Adipocyte (in vitro differentiated cells): ENCODE data around the gene RAB23.

Experiments
- DNase-seq: peaks from one replicate; pipeline ENCODE4 v3.0.0-alpha.2; 2015; ENCODE audit warnings: low read depth
- H3K27me3 ChIP-seq: replicated peaks from 2 replicates; pipeline ENCODE4 v1.7.0; 2013; ENCODE audit warnings: mild to moderate bottlenecking, low read length, moderate library complexity; ENCODE audit not compliant: control insufficient read depth, insufficient read depth
- H3K36me3 ChIP-seq: 2 replicates; pipeline ENCODE4 v1.7.0; 2013; ENCODE audit warnings: low read length, mild to moderate bottlenecking, moderate library complexity; ENCODE audit not compliant: control insufficient read depth, insufficient read depth, severe bottlenecking
- H3K4me1 ChIP-seq: 2 replicates; pipeline ENCODE4 v1.7.0; 2013; ENCODE audit warnings: mild to moderate bottlenecking, low read length, moderate library complexity; ENCODE audit not compliant: control insufficient read depth, insufficient read depth
- H3K4me3 ChIP-seq: 2 replicates; pipeline ENCODE4 v1.7.0; 2013; ENCODE audit warnings: mild to moderate bottlenecking, low read length, moderate library complexity
- H3K9ac ChIP-seq: 2 replicates; pipeline ENCODE4 v1.7.0; 2013; ENCODE audit warnings: mild to moderate bottlenecking, low read length, moderate library complexity
- H3K9me3 ChIP-seq: 2 replicates; pipeline ENCODE4 v1.7.0; 2013; ENCODE audit warnings: mild to moderate bottlenecking, low read length, moderate library complexity; ENCODE audit not compliant: control insufficient read depth

The RAB23 gene

GRCh38 chr6:57242505-57242904 lies 20.4 kb upstream of the RAB23 start:
- Histone ChIP-seq H3K9me3 (no peaks in the 10 kb centered on the region), H3K36me3 (no peaks in the 10 kb centered on the region), H3K4me1 (peaks cover 12% of the 10 kb centered on the region), H3K9ac (peak overlapping the region; percentile 32), H3K4me3 (no peak overlapping the region), H3K27me3 (no peaks in the 10 kb centered on the region)
- DNase-seq = peak; percentile 96

- Histone ChIP-seq H3K4me3 (no peak overlapping the region), H3K9me3 (no peaks in the 10 kb centered on the region), H3K27me3 (no peaks in the 10 kb centered on the region), H3K36me3 (no peaks in the 10 kb centered on the region), H3K4me1 (peaks cover 15% of the 10 kb centered on the region), H3K9ac (no peak overlapping the region)
- DNase-seq = no peak
Observed at GRCh38 chr6:57226221-57226620, 4.1 kb upstream of the RAB23 start.

- DNase-seq = peak; percentile 62
Observed at GRCh38 chr6:57224769-57225515, 2.8 kb upstream of the RAB23 start.

GRCh38 chr6:57222743-57223077 lies 603 bp upstream of the RAB23 start:
- Histone ChIP-seq H3K4me3 (peak overlapping the region; percentile 96), H3K9ac (peak overlapping the region; percentile 94), H3K36me3 (no peaks in the 10 kb centered on the region), H3K27me3 (no peaks in the 10 kb centered on the region), H3K9me3 (no peaks in the 10 kb centered on the region), H3K4me1 (peaks cover 15% of the 10 kb centered on the region)
- DNase-seq = no peak

More at GRCh38 chr6:57224769-57225515, 2.8 kb upstream of the RAB23 start:
- Histone ChIP-seq H3K27me3 (no peaks in the 10 kb centered on the region), H3K4me3 (no peak overlapping the region), H3K9me3 (no peaks in the 10 kb centered on the region), H3K4me1 (peaks cover 15% of the 10 kb centered on the region), H3K9ac (no peak overlapping the region), H3K36me3 (no peaks in the 10 kb centered on the region)

- Histone ChIP-seq H3K9ac (peak overlapping the region; percentile 94), H3K4me3 (peak overlapping the region; percentile 96), H3K4me1 (peaks cover 21% of the 10 kb centered on the region), H3K36me3 (no peaks in the 10 kb centered on the region), H3K27me3 (no peaks in the 10 kb centered on the region), H3K9me3 (no peaks in the 10 kb centered on the region)
- peak; percentile 76 for DNase-seq
Observed at GRCh38 chr6:57221191-57221935, 744 bp downstream of the RAB23 start.

- Histone ChIP-seq H3K4me1 (peaks cover 25% of the 10 kb centered on the region), H3K4me3 (peak overlapping the region; percentile 96), H3K9ac (no peak overlapping the region), H3K36me3 (no peaks in the 10 kb centered on the region), H3K9me3 (peaks cover 1% of the 10 kb centered on the region), H3K27me3 (no peaks in the 10 kb centered on the region)
- no peak for DNase-seq
Observed at GRCh38 chr6:57220083-57220703, 1.9 kb downstream of the RAB23 start.

- Histone ChIP-seq H3K9me3 (peaks cover 3% of the 10 kb centered on the region), H3K4me1 (peaks cover 10% of the 10 kb centered on the region), H3K27me3 (no peaks in the 10 kb centered on the region), H3K36me3 (no peaks in the 10 kb centered on the region), H3K9ac (no peak overlapping the region), H3K4me3 (no peak overlapping the region)
- DNase-seq = no peak
Observed at GRCh38 chr6:57217270-57217669, 4.8 kb downstream of the RAB23 start.

GRCh38 chr6:57216235-57217101 lies 5.6 kb downstream of the RAB23 start:
- no peak for DNase-seq
- H3K4me1 ChIP-seq = peaks cover 10% of the 10 kb centered on the region
- H3K36me3 ChIP-seq = no peaks in the 10 kb centered on the region
- H3K9me3 ChIP-seq = peaks cover 3% of the 10 kb centered on the region
- no peak overlapping the region for H3K9ac ChIP-seq
- H3K4me3 ChIP-seq = no peak overlapping the region
- H3K27me3 ChIP-seq = no peaks in the 10 kb centered on the region

- Histone ChIP-seq H3K9ac (no peak overlapping the region), H3K4me3 (no peak overlapping the region), H3K36me3 (no peaks in the 10 kb centered on the region), H3K9me3 (peaks cover 3% of the 10 kb centered on the region), H3K27me3 (no peaks in the 10 kb centered on the region), H3K4me1 (peaks cover 10% of the 10 kb centered on the region)
- no peak for DNase-seq
Observed at GRCh38 chr6:57215260-57215659, 6.8 kb downstream of the RAB23 start.

- DNase-seq = no peak
- Histone ChIP-seq H3K36me3 (no peaks in the 10 kb centered on the region), H3K9ac (no peak overlapping the region), H3K4me3 (no peak overlapping the region), H3K4me1 (peaks cover 10% of the 10 kb centered on the region), H3K27me3 (no peaks in the 10 kb centered on the region), H3K9me3 (peaks cover 1% of the 10 kb centered on the region)
Observed at GRCh38 chr6:57210060-57210459, 12.0 kb downstream of the RAB23 start.

- Histone ChIP-seq H3K9me3 (no peaks in the 10 kb centered on the region), H3K36me3 (no peaks in the 10 kb centered on the region), H3K4me1 (peaks cover 10% of the 10 kb centered on the region), H3K27me3 (no peaks in the 10 kb centered on the region), H3K4me3 (no peak overlapping the region), H3K9ac (no peak overlapping the region)
- no peak for DNase-seq
Observed at GRCh38 chr6:57209030-57209429, 13.1 kb downstream of the RAB23 start.
